Hepatocyte (in vitro differentiated cells): ENCODE measurements around the gene SOX4.

ENCODE experiments used
- CTCF ChIP-seq: fragments of 200-600 bp; sonication (generic); IDR thresholded peaks from 2 replicates; pipeline ENCODE4 v1.5.1; 2016; ENCODE audit warnings: antibody characterized with exemption, mild to moderate bottlenecking; ENCODE audit not compliant: poor library complexity
- EZH2 ChIP-seq: fragments of 200-600 bp; sonication (generic); IDR thresholded peaks from 2 replicates; pipeline ENCODE4 v1.6.1; 2016; ENCODE audit warnings: antibody characterized with exemption, mild to moderate bottlenecking, borderline replicate concordance

- no peak for TF ChIP-seq CTCF
- no peak for TF ChIP-seq EZH2
These were observed 7.3 kb upstream of the SOX4 start for GRCh38 chr6:21586300-21586699.
